ENCODE results near the gene YTHDF2.

YTHDF2 gene

DNA sequence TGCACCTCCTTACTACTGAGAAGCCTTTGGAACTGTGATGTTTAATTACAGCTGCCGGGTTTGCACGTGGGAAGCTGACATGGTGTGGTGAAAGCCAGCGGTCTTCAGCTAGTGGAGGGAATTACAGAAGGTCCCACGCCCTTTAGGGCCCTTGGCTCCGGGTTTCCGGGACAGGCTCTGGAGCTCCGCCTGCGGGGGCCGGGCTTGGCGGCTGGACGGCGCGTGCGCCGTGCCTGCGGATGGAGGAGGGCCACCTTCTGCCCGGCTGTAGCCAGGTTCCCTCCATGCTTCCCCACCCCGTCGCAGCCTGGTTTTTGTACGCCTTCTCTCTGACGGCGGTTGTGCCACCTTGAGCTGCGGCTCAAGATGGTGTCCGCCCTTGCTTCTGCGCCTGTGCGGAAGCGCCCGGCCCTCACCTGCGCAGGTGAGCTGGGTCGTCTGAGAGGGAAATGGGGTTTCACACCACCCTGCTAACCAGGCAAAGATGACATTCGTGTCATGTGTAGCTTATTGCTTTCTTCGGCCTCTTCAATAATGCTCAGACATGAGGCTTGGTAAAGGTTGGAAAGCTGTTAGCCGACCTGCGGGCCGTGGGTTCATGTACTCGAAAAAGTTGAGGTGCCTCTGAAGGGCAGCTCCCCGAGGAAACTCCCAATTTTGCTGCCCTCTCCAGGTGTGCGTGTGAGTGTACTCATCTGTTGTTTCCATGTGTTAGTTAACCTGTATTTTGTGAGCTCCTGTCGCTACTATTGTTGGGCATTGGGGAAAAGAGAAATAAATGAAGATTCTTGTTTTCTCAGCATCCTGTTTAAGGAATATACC, 38.6 kb downstream of the YTHDF2 start:
- Histone ChIP-seq H3K27me3 (ENCODE audit: insufficient read depth, low read depth) (no peaks in the 10 kb centered on the region), H3K4me3 (IDR thresholded peaks at IDR 0.05; ENCODE audit: insufficient read depth, low read depth, low read length) (no peak overlapping the region), H3K4me2 (no peak overlapping the region), H3K27ac (no peak overlapping the region), H4K20me1 (ENCODE audit: insufficient read depth) (no peaks in the 10 kb centered on the region), H3K36me3 (ENCODE audit: insufficient read depth) (no peaks in the 10 kb centered on the region), H3K79me2 (ENCODE audit: insufficient read depth, low read depth) (no peaks in the 10 kb centered on the region), H3K4me1 (ENCODE audit: low read depth, poor library complexity, severe bottlenecking) (no peaks in the 10 kb centered on the region), H3K9ac (no peak overlapping the region), H2AFZ (ENCODE audit: low read depth) (no peak overlapping the region)
- TF ChIP-seq, protein P1, sequence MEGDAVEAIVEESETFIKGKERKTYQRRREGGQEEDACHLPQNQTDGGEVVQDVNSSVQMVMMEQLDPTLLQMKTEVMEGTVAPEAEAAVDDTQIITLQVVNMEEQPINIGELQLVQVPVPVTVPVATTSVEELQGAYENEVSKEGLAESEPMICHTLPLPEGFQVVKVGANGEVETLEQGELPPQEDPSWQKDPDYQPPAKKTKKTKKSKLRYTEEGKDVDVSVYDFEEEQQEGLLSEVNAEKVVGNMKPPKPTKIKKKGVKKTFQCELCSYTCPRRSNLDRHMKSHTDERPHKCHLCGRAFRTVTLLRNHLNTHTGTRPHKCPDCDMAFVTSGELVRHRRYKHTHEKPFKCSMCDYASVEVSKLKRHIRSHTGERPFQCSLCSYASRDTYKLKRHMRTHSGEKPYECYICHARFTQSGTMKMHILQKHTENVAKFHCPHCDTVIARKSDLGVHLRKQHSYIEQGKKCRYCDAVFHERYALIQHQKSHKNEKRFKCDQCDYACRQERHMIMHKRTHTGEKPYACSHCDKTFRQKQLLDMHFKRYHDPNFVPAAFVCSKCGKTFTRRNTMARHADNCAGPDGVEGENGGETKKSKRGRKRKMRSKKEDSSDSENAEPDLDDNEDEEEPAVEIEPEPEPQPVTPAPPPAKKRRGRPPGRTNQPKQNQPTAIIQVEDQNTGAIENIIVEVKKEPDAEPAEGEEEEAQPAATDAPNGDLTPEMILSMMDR (conservative IDR thresholded peaks at IDR 0.05; ENCODE audit: low read depth, low read length): no peak

DNA sequence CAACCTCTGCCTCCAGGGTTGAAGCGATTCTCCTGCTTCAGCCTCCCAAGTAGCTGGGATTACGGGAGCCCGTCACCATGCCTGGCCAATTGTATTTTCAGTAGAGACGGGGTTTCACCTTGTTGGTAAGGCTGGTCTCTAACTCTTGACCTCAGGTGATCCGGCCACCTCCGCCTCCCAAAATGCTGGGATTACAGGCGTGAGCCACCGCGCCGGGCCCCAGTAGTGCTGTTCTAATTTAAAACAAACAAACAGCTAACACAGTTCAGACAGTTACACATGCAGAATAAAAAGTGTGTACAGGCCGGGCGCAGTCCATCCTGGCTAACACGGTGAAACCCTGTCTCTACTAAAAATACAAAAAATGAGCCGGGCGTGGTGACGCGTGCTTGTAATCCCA, 39.6 kb downstream of the YTHDF2 start:
- Histone ChIP-seq H3K27ac (no peak overlapping the region), H3K4me1 (ENCODE audit: low read depth, poor library complexity, severe bottlenecking) (no peaks in the 10 kb centered on the region), H2AFZ (ENCODE audit: low read depth) (no peak overlapping the region), H3K27me3 (ENCODE audit: insufficient read depth, low read depth) (no peaks in the 10 kb centered on the region), H3K4me3 (IDR thresholded peaks at IDR 0.05; ENCODE audit: insufficient read depth, low read depth, low read length) (no peak overlapping the region), H3K36me3 (ENCODE audit: insufficient read depth) (no peaks in the 10 kb centered on the region), H4K20me1 (ENCODE audit: insufficient read depth) (no peaks in the 10 kb centered on the region), H3K9ac (no peak overlapping the region), H3K79me2 (ENCODE audit: insufficient read depth, low read depth) (no peaks in the 10 kb centered on the region), H3K4me2 (no peak overlapping the region)
- TF ChIP-seq, protein P1 (conservative IDR thresholded peaks at IDR 0.05; ENCODE audit: low read depth, low read length): no peak

DNA sequence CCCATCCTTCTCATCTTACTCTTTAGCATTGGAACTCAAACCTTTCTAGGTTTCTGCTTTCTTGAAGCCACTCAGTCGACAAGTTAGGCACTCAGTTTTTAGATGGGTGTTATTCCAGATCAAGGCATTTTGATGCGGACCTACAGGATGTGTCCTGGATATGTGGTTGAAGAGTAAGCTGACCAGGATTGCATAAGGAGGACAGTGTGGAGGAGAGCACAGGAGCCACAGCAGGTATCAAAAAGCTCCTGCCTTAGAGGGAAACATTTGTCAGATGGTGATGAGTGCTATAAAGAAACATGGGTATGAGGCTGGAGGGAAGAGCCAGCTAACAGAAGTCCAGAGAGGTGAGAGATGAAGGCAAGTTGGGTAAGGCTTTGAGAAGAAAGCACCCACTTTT, 41.3 kb downstream of the YTHDF2 start:
- no peak overlapping the region for H3K27ac ChIP-seq
- TF ChIP-seq, protein P1 (conservative IDR thresholded peaks at IDR 0.05; ENCODE audit: low read depth, low read length): no peak
- no peaks in the 10 kb centered on the region for H3K4me1 ChIP-seq (ENCODE audit: low read depth, poor library complexity, severe bottlenecking)
- no peak overlapping the region for H3K4me2 ChIP-seq
- H4K20me1 ChIP-seq (ENCODE audit: insufficient read depth): no peaks in the 10 kb centered on the region
- H2AFZ ChIP-seq (ENCODE audit: low read depth): no peak overlapping the region
- H3K4me3 ChIP-seq (IDR thresholded peaks at IDR 0.05; ENCODE audit: insufficient read depth, low read depth, low read length): no peak overlapping the region
- no peaks in the 10 kb centered on the region for H3K79me2 ChIP-seq (ENCODE audit: insufficient read depth, low read depth)
- H3K36me3 ChIP-seq (ENCODE audit: insufficient read depth): no peaks in the 10 kb centered on the region
- no peak overlapping the region for H3K9ac ChIP-seq
- no peaks in the 10 kb centered on the region for H3K27me3 ChIP-seq (ENCODE audit: insufficient read depth, low read depth)

DNA sequence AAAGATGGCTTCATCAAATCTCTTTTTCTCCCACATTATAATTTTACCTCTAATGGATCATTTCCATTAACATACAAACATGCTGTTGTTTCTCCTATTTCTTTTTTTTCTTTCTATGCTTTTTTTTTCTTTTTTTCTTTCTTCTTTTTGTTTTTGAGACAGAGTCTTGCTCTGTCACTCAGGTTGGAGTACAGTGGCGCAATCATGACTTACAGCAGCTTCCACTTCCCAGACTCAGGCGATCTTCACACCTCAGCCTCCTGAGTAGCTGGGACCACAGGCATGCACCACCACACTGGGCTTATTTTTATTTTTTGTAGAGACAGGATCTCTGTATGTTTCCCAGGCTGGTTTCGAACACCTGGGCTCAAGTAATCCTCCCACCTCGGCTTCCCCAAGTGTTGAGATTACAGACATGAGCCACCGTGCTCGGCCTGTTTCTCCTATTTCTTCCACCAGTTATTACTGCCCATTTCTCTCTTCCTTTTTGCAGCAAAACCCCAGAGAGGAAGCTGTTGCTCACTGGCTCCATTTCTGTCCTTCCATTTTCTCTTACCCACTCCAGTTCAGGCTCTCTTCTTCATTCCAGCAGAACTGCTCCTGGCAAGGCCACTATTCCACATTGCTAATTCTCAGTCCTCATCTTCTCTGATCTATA, 43.1 kb downstream of the YTHDF2 start:
- no peaks in the 10 kb centered on the region for H3K27me3 ChIP-seq (ENCODE audit: insufficient read depth, low read depth)
- no peak overlapping the region for H3K4me3 ChIP-seq (IDR thresholded peaks at IDR 0.05; ENCODE audit: insufficient read depth, low read depth, low read length)
- H2AFZ ChIP-seq (ENCODE audit: low read depth): no peak overlapping the region
- H3K27ac ChIP-seq: no peak overlapping the region
- no peaks in the 10 kb centered on the region for H3K36me3 ChIP-seq (ENCODE audit: insufficient read depth)
- no peaks in the 10 kb centered on the region for H3K79me2 ChIP-seq (ENCODE audit: insufficient read depth, low read depth)
- H3K4me2 ChIP-seq: no peak overlapping the region
- TF ChIP-seq, protein P1 (conservative IDR thresholded peaks at IDR 0.05; ENCODE audit: low read depth, low read length): no peak
- H3K9ac ChIP-seq: no peak overlapping the region
- no peaks in the 10 kb centered on the region for H3K4me1 ChIP-seq (ENCODE audit: low read depth, poor library complexity, severe bottlenecking)
- no peaks in the 10 kb centered on the region for H4K20me1 ChIP-seq (ENCODE audit: insufficient read depth)
